ENCODE results near the gene GMIP. TPM values are rescaled to one million over a fixed set of nuclear protein-coding genes. Genes with fewer than 3 reads are reported as not detected.
"Not testable (repeated sequence)": the region's sequence is repeated elsewhere in the genome, so short reads cannot be mapped to it uniquely, and the experiment has no call there.

GMIP gene
- polyA plus RNA-seq (ENCODE audit: insufficient read depth in 1 of 5, insufficient read length in 5 of 5, low replicate concordance in 1 of 5): 10 to 100 TPM in 1 of 5 donors, 1 to 10 TPM in 4; 7.0 to 11.9 (median 9.1) TPM
- long read RNA-seq, donor 1: 0 reads
- long read RNA-seq, donor 2: 0 reads
- long read RNA-seq, donor 3, partial matches to known transcripts: 6 of 7 reads
- long read RNA-seq, donor 3, other reads (novel, unspliced or antisense): 0 of 7 reads
- long read RNA-seq, donor 4: 0 reads
- long read RNA-seq, donor 5: 0 reads
- long read RNA-seq, donor 6: 0 reads
- long read RNA-seq, donor 7, partial matches to known transcripts: 0 of 1 reads
- long read RNA-seq, donor 7, other reads (novel, unspliced or antisense): 0 of 1 reads
- long read RNA-seq, donor 8: 0 reads

GRCh38 chr19:19643158-19644053 lies at the start of gene GMIP:
Gene GMIP (minus strand): TSS chr19:19643657. CDS start chr19:19643529, 128 bp downstream.
- peak; percentile 57 to 62 for DNase-seq

GRCh38 chr19:19691683-19692082 lies 48.2 kb upstream of the GMIP start:
- no peak for DNase-seq

GRCh38 chr19:19689023-19689422 lies 45.6 kb upstream of the GMIP start:
- DNase-seq: not testable (repeated sequence)

- no peak for DNase-seq
These were observed 43.6 kb upstream of the GMIP start for GRCh38 chr19:19687090-19687489.

GRCh38 chr19:19686580-19686979 lies 43.1 kb upstream of the GMIP start:
- no peak for DNase-seq

- DNase-seq: not testable (repeated sequence)
These were observed 42.7 kb upstream of the GMIP start for GRCh38 chr19:19686119-19686518.

- no peak for DNase-seq
These were observed 36.0 kb upstream of the GMIP start for GRCh38 chr19:19679176-19680073.

GRCh38 chr19:19677579-19677978 lies 34.1 kb upstream of the GMIP start:
- DNase-seq: no peak

GRCh38 chr19:19674315-19674714 lies 30.9 kb upstream of the GMIP start:
- no peak for DNase-seq

GRCh38 chr19:19672816-19673215 lies 29.4 kb upstream of the GMIP start:
- no peak for DNase-seq

GRCh38 chr19:19670070-19670551 lies 26.7 kb upstream of the GMIP start:
- DNase-seq: no peak

GRCh38 chr19:19668230-19669012 lies 25.0 kb upstream of the GMIP start, which contains the start of gene ZNF101:
Gene ZNF101 (plus strand): TSS chr19:19668839. CDS start chr19:19668964, 125 bp downstream.
- DNase-seq: peak; percentile 87 to 88

GRCh38 chr19:19665420-19665948 lies 22.0 kb upstream of the GMIP start:
- DNase-seq: not testable (repeated sequence)

- DNase-seq: peak; percentile 95 to 96
These were observed 20.0 kb upstream of the GMIP start, which contains the start of gene ATP13A1 for GRCh38 chr19:19663256-19664120. Gene ATP13A1 (minus strand): TSS chr19:19663676. CDS start chr19:19663666, 10 bp downstream.

GRCh38 chr19:19662871-19663255 lies 19.4 kb upstream of the GMIP start:
- no peak for DNase-seq

- no peak for DNase-seq
These were observed 18.9 kb upstream of the GMIP start for GRCh38 chr19:19662344-19662743.

- DNase-seq: no peak
These were observed 18.3 kb upstream of the GMIP start for GRCh38 chr19:19661675-19662251.

- no peak for DNase-seq
These were observed 17.8 kb upstream of the GMIP start for GRCh38 chr19:19661141-19661674.

Data from right lung (tissue), 10 donors.